Measurements from ENCODE around the gene ELFN1. TPM values are rescaled to one million over a fixed set of nuclear protein-coding genes. Genes with fewer than 3 reads are reported as not detected.

ELFN1 gene
- total RNA-seq, 1 experiment from 2014 or later: 0.69 TPM

GRCh38 chr7:1723254-1723653, 53.2 kb downstream of the ELFN1 start:
- Histone ChIP-seq H3K27me3 (ENCODE audit: low read length) (peaks cover 21% of the 10 kb centered on the region; the same call in 1 of the 2 replicates), H3F3A (ENCODE audit: low read length, unreplicated experiment) (no peaks in the 10 kb centered on the region), H3K9me2 (replicated peaks; ENCODE audit: low read length) (no peaks in the 10 kb centered on the region), H3K9me3 (ENCODE audit: low read length) (no peaks in the 10 kb centered on the region), H4K20me1 (ENCODE audit: low read length) (no peaks in the 10 kb centered on the region), H3K4me3 (ENCODE audit: low read length) (no peak overlapping the region), H3K27ac (ENCODE audit: low read length) (no peak overlapping the region), H3K4me1 (ENCODE audit: insufficient read depth, low read length) (no peaks in the 10 kb centered on the region), H3K9ac (ENCODE audit: low read length) (no peak overlapping the region), H3K36me3 (ENCODE audit: low read depth, low read length) (no peaks in the 10 kb centered on the region), H2AFZ (ENCODE audit: low read length) (no peak overlapping the region), H3K4me2 (ENCODE audit: low read length) (no peak overlapping the region), H3K79me2 (ENCODE audit: low read length) (no peaks in the 10 kb centered on the region)
- intact Hi-C loops (cut with micrococcal nuclease): no loop called here
- BruUV-seq (replicated peaks): no TSS peak
- TF ChIP-seq EZH2 (IDR thresholded peaks at IDR 0.05; ENCODE audit: low read length, unreplicated experiment) (no peak), CTCF (conservative IDR thresholded peaks at IDR 0.05; ENCODE audit: low read depth, low read length) (no peak)
- DNase-seq: no peak
- ChIA-PET CTCF (no interaction called here), POLR2A (ENCODE audit: unreplicated experiment) (no interaction called here)
- ATAC-seq: no peak

GRCh38 chr7:1724118-1724910, 54.2 kb downstream of the ELFN1 start:
- ATAC-seq: no peak

More at GRCh38 chr7:1724118-1724910, 54.2 kb downstream of the ELFN1 start:
- Histone ChIP-seq H3K36me3 (ENCODE audit: low read depth, low read length) (no peaks in the 10 kb centered on the region), H2AFZ (ENCODE audit: low read length) (no peak overlapping the region), H3K9me3 (ENCODE audit: low read length) (no peaks in the 10 kb centered on the region), H4K20me1 (ENCODE audit: low read length) (no peaks in the 10 kb centered on the region), H3K4me3 (ENCODE audit: low read length) (no peak overlapping the region), H3K79me2 (ENCODE audit: low read length) (no peaks in the 10 kb centered on the region), H3K27ac (ENCODE audit: low read length) (no peak overlapping the region), H3K4me1 (ENCODE audit: insufficient read depth, low read length) (no peaks in the 10 kb centered on the region), H3K9me2 (replicated peaks; ENCODE audit: low read length) (no peaks in the 10 kb centered on the region), H3K4me2 (ENCODE audit: low read length) (no peak overlapping the region), H3K9ac (ENCODE audit: low read length) (no peak overlapping the region), H3F3A (ENCODE audit: low read length, unreplicated experiment) (no peaks in the 10 kb centered on the region), H3K27me3 (ENCODE audit: low read length) (peaks cover 21% of the 10 kb centered on the region; the same call in 1 of the 2 replicates)
- TF ChIP-seq EZH2 (IDR thresholded peaks at IDR 0.05; ENCODE audit: low read length, unreplicated experiment) (no peak), CTCF (conservative IDR thresholded peaks at IDR 0.05; ENCODE audit: low read depth, low read length) (no peak), EZH2phosphoT487 (IDR thresholded peaks at IDR 0.05; ENCODE audit: borderline replicate concordance, low read length) (no peak)
- ChIA-PET CTCF (no interaction called here), POLR2A (ENCODE audit: unreplicated experiment) (no interaction called here)
- BruUV-seq (replicated peaks): no TSS peak
- DNase-seq: no peak
- intact Hi-C loops (cut with micrococcal nuclease): no loop called here
